ENCODE data around the gene DEFB124.

GRCh38 chr20:31515775-31516107, 40.8 kb upstream of the DEFB124 start:
- TF ChIP-seq CTCF (IDR thresholded peaks at IDR 0.05): no peak
- TF ChIP-seq ZBTB21 (CRISPR knock-in tag; IDR thresholded peaks at IDR 0.05; ENCODE audit: borderline replicate concordance): no peak
- no peak for TF ChIP-seq E2F1 (CRISPR knock-in tag; IDR thresholded peaks at IDR 0.05)
- TF ChIP-seq ATF1 (CRISPR knock-in tag; IDR thresholded peaks at IDR 0.05): no peak
- no peak for TF ChIP-seq OVOL2 (CRISPR knock-in tag; IDR thresholded peaks at IDR 0.05; ENCODE audit: borderline replicate concordance)
- no peak for TF ChIP-seq ZBTB43 (CRISPR knock-in tag; IDR thresholded peaks at IDR 0.05)
- TF ChIP-seq MAX (CRISPR knock-in tag; IDR thresholded peaks at IDR 0.05): no peak
- TF ChIP-seq JUN (CRISPR knock-in tag; IDR thresholded peaks at IDR 0.05): no peak
- TF ChIP-seq ZNF512 (CRISPR knock-in tag; IDR thresholded peaks at IDR 0.05; ENCODE audit: borderline replicate concordance): no peak
- no peak for TF ChIP-seq ATF2 (CRISPR knock-in tag; IDR thresholded peaks at IDR 0.05; ENCODE audit: borderline replicate concordance, low read depth)

All from WTC11 (cell line).